Right renal cortex interstitium (tissue), 3 donors: Measurements from ENCODE around the gene SRP72. TPM values are rescaled to one million over a fixed set of nuclear protein-coding genes. Genes with fewer than 3 reads are reported as not detected.
A peak's percentile ranks its signal among the peaks of the same experiment; 100 is the strongest.

Experiments used
- DNase-seq, 3 donors: peaks; one replicate each; pipeline ENCODE4 v3.0.0-alpha.2; 2013; ENCODE audit warnings: low read depth in 3 of 3, low spot score in 2 of 3
- polyA plus RNA-seq, 3 donors: library from polyadenylated mRNA; unstranded; fragments of 120-200 nt; gene quantifications; one replicate each; pipeline ENCODE4 v1.2.1, GENCODE V29; 2013; ENCODE audit not compliant: insufficient read length in 3 of 3

The SRP72 gene
- polyA plus RNA-seq, 3 donors: 132 to 144 (median 137) TPM

DNA sequence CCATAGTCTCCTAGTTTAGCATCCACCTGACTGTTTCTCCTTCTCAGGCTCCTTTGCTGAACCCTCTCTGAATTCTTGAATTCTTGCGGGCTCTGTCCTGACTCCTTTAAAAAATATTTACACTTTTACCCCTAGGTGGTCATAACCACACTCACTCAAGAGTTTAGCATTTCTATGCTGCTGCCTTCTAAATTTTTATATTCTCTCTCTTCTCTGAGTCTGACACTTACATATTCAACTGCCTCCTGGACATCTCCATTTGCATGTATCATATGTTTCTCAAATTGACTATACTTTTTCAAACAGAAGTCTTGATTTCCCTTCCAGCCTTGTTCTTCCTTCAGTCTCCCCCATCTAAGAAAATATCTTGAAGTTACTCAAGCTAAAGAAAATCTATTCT lies 69.7 kb downstream of the SRP72 start:
- no peak for DNase-seq

- DNase-seq: no peak
Observed at GRCh38 chr4:56540826-56541225, 73.4 kb downstream of the SRP72 start.

DNA sequence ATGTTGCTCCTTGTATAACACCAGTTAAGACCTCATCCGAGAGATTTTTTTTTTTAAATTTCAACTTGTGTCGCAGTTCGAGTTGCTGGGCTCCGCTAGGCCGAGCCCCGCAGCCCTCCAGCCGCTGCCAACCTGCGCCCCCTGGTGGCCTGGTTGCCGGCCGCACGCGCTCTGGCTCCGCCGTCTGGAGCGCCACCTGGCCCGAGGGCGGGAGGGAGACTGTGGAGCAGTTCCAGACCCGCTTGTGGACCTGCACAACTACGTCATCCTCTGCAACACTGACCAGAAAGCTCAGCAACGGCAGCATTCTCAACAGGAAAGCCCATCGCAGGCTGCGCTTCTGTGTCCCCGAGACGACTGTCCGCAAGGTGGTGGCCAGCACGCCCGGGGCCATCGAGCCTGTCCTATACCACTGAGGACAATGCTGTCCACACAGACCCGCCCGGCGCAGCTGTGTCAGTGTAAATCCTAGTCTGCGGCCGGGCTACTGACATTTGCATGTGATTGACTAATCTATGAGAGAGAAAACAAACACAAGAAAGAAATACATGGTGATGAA lies 77.2 kb downstream of the SRP72 start:
- DNase-seq: peak; percentile 65 to 78 (median 75)

DNA sequence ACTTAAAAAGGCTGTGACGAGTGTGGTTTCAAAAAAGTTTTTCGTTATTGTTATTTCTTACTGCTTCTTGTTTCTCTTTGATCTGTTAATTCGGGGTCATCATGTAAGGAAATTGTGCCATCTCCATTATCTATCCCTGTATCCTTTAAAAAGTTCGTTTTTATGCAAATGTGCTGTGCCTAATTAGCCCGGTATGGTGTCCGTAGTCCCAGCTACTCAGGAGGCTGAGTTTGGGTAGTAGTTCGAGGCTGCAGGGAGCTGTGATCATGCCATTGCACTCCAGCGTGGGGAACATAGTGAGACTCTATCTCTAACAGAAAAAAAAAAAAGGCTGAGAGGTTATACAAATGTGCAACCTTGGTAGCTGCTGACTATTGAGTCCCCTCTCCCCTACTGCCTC lies 83.2 kb downstream of the SRP72 start:
- DNase-seq: no peak

DNA sequence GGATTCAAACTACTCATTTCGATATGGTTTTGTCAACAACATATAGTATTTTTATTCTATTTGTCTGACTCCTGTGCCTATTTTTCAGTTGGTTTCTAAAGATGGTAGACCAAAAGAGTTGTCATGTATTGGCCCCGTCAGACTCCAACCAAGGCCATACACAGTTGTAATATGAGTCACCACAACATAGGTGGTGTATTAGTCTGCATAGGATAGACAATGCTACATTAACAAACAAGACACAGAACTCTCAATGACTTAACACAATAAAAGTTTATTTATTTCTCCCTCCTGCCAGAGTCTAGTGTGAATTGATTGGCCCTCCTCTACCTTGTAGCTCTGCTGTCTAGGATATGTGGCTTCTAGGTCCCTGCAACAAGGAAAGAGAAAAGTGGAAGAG lies 84.1 kb downstream of the SRP72 start:
- DNase-seq: no peak

GRCh38 chr4:56552273-56552672 lies 84.9 kb downstream of the SRP72 start:
- no peak for DNase-seq

Other genes with a start within 250 kb of the SRP72 start
- gene AASDH, start 80.1 kb upstream of the SRP72 start, polyA plus RNA-seq: 10 to 100 TPM; 25.3 to 30.9 (median 25.3) TPM
- gene PPAT, start 32.0 kb upstream of the SRP72 start, polyA plus RNA-seq: 10 to 100 TPM; 27.2 to 29.5 (median 28.3) TPM
- gene PAICS, start 31.4 kb upstream of the SRP72 start, polyA plus RNA-seq: 100 to 1,000 TPM; 126 to 136 (median 135) TPM
- 1 to 10 TPM in 2 of 3 donors, under 1 TPM in 1; 0.24 to 1.9 (median 1.5) TPM for gene ARL9, start 38.2 kb downstream of the SRP72 start, polyA plus RNA-seq
- 10 to 100 TPM; 12.0 to 17.5 (median 14.9) TPM for gene HOPX, start 213.7 kb downstream of the SRP72 start, polyA plus RNA-seq